NOMO-1 treated with DMSO at 0.1 percent for 48 hours (cell line): ENCODE measurements around the gene PSMB3.

ENCODE experiments used
- DNase-seq: peaks from one replicate; lab custom pipeline; 2025; ENCODE audit not compliant: unreplicated experiment; lab: John Stamatoyannopoulos, UW

The PSMB3 gene

DNA sequence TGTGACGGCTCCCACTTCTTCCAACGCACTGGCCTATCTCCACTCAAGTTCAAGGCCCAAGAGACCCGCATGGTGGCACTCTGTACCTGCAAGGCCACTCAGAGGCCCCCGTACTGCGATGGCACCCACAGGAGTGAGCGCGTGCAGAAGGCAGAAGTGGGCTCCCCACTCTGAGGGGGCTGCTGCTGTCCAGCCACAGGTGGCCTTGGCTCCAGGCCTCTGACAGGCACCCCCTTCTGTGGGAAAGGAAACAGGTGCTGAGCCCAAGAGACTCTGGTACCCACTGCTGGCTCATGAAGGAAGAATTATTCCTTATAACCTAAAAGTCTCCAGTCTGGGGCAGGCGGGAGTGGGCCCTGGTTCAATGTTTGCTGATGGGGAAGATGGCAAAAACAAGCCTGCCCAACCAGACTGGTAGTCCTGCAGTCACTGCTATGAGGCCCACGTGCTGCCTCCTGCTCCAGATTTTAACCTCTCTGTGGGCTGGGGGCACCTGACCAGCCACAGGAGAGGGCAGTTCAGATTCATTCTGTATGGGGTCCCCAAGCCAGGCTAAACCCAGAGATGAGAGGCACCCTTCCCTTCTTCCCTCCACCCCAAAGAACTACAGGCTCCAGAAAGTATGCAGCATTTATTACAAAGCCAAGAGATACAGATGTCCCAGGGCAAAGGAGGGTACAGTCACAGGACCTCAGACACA lies 19.1 kb upstream of the PSMB3 start:
- DNase-seq: no peak

DNA sequence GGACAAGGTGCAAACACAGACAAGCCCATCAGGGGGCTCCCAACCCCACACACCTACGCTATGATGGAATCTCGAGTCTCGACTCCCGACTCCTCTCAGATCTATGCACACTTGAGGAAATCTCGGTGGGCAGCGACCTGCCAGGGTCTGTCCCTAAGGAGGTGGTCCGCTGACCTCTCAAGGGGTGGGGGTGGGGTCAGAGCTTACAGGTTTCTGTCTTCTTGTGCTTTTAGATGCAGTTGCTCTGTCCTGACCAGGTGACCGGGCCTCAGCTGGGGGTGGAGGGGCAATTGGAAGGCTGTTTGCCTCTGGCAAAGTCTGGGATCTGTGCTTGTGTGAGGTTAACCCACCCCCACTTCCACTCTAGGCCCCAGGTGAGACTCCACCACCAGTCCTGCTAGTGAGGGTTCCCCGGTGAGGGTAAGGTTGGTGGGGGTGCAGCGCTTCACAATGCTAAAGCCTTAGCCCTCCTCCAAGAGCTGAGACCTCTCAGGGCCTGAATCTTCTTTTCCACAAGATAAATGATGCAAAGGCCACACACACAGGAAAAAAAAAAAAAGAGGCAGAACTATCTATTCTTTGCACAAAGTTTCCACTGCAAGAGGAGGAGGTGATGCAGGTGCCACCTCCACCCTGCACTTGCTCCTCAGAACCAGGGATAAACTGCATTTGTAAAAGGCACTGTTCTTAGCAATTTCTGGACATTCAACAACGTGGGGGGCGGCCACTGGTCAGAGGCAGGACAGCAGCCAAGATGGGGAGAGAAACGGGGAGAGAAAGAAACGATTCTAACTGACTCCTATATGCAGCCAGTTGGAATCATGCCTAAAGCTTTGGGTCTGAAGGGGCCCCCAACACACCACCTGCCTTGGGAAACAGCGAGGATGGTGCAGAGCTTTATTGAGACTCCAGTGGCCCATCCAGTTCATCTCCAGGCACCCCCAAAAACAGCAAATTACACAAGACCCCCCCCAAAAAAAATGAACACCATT lies 18.3 kb upstream of the PSMB3 start:
- DNase-seq: peak; percentile 1

DNA sequence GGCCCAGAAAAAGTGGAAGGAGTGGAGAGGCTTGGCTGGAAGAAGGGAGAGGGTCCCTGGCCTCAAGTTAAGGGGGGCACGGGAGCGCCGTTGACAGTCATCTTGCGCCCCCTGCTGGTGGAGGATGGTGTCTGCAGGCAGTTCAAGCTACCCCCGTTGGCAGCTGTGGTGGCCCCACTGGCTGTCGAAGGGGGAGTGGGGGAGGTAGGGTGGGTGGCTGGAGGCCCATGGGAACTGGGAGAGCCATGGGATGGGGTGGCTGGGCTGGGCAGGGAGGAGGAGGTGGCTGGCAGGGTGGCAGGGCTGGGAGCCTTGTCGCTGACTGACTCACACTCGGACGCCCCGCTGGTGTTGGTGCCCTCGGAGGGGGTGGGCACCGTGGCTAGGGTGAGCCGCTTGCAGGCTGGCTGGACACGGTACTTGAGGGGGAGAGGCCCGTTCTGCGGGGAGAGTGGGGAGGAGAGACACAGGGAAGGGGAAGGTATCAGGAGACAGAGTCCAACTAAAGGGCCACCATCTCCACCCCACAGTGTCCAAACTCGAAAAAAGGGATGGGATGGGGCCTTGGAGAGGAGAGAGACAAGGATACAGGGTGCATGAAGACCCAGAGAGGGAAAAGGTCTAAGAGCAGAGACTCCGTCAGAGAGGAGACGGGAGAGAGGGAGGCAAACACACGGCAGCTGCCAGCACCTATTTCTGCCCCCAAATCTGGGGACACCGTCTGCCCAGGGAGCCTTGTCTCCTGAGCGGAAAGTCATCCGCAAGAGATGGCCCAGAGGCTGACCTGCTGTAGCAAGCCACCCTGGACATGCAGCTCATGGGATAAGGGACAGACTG lies 17.2 kb upstream of the PSMB3 start:
- DNase-seq: no peak

DNA sequence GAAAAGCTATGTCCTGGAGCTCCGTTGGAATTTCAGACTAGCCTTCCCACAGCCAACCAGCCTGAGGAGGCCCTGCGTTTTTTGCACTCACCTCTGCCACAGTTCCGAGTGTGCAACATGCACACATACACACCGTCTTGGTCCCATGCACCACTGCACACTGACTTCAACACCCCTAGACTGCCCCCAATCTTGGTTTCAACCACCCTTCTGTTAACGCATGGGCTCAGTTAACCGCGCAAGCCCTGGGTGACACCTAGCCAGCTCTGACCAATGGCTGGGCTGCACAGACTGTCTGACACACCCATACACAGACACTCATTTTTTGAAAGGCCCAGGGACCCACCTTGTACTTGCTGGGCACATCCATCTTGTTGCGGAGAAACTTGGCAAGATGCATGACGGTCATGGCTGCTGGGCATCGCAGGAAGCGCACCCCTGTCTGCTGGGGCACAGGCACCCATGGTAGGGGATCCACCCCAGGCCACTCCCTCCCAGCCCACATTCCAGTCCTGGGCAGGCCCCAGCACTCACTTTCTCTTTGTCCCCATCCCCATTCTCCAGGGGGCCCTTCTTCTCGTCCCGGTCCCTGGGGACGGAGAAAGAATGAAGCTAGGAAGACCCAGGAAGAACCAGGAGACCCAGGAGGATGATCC lies 14.4 kb upstream of the PSMB3 start:
- DNase-seq: no peak

DNA sequence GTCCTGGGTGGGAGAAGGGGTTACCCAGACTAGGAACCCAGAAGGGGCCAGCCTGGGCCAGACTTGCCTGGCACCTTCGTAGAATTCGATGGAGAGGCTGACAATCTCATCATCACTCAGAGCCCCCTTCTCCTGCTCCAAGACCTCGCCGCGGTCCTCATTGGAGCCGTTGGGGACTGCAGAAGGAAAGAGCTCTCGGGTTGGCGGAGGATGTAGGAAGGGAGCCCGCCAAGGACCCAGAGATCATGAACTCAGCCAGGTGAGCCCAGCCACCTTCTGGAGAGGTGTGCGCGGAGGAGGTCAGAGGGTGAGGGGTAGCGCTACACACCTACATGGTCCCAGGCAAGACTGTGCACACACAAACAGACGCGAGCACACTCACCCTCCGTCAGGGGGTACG lies 13.9 kb upstream of the PSMB3 start:
- DNase-seq: no peak

GRCh38 chr17:38739305-38739704 lies 13.2 kb upstream of the PSMB3 start:
- DNase-seq: no peak

DNA sequence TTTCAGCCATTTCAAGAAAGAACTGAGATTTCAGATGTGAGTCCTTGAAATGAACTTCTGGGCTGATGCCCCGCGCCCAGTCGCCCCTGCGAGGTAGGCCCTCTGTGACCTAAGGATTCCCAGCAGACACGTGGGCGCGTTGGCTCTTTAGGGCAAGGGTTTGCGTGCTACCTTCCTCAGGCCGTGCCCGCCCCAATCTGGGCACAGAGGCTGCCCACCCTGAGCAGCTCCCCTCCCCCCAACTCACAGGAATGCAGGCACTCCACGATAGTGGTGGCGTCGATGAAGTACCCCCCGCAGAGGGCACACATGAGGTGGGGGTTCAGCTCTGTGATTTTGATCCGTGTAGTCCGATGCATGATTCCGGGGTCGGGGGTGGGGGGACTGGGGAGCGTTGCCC lies 12.5 kb upstream of the PSMB3 start:
- DNase-seq: no peak

DNA sequence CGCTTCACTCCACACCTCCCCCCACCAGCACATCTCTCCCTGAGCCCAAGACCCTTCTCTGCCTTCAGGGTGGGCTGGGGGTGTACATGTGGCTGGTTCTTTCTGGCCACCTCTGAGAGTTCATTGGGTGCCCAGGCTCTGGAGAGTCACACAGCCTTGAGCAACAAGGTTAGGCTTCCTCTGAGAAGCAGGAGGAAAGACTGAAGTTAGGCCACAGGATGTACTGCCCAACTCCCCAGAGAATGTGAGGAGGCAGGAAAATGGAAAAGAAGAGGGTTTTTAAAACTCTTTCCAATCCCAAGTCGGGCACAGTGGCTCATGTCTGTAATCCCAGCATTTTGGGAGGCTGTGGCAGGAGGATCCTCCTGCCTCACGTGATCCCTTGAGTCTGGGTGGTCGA lies 11.7 kb upstream of the PSMB3 start:
- DNase-seq: no peak

DNA sequence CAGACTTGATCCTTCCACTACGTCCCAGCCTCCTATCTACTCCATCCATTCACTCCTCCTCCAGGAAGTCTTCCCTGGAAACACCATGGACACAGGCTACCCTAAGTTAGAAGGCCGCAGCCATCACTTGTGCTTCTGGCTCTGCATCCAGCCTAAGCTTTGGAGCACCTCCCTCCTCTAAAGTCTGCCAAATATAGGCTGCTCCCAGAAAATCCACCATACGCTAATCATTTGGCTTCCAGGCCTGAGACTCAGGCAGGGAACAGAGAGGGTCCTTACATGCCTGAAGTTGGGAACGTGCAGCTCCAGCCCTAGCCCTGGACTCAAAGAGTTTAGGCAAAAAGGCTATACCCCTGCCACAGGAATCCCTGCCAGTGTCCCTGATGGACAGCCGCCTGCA lies 11.1 kb upstream of the PSMB3 start:
- DNase-seq: no peak

DNA sequence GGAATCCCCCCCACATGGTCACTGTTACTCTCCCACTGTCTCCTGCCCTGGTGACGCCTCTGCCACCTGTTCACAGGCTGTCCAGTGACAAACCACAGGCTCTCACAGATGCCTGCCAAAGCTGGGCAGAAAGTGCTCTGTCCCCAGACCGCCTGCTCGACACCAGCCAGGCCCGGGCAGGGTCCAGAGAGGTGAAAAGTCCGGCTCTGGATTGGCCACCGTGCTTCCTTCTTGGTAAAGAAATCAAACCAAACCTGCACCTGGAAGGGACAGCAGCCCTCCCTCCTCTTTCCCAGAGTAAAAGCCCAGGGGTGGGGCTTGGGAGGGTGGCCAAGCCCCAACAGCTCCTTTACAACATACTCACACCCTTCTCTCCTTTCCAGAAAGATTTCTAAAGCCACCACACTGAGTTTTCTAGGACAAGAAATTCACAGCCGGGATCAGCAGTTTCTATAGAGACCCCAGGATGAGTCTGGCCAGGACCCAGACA lies 10.6 kb upstream of the PSMB3 start:
- no peak for DNase-seq

GRCh38 chr17:38742411-38743308 lies 9.9 kb upstream of the PSMB3 start:
- no peak for DNase-seq

GRCh38 chr17:38743556-38744171 lies 8.9 kb upstream of the PSMB3 start:
- DNase-seq: no peak

- no peak for DNase-seq
Observed at GRCh38 chr17:38745545-38745944, 7.0 kb upstream of the PSMB3 start.

GRCh38 chr17:38746004-38746848 lies 6.3 kb upstream of the PSMB3 start:
- no peak for DNase-seq

DNA sequence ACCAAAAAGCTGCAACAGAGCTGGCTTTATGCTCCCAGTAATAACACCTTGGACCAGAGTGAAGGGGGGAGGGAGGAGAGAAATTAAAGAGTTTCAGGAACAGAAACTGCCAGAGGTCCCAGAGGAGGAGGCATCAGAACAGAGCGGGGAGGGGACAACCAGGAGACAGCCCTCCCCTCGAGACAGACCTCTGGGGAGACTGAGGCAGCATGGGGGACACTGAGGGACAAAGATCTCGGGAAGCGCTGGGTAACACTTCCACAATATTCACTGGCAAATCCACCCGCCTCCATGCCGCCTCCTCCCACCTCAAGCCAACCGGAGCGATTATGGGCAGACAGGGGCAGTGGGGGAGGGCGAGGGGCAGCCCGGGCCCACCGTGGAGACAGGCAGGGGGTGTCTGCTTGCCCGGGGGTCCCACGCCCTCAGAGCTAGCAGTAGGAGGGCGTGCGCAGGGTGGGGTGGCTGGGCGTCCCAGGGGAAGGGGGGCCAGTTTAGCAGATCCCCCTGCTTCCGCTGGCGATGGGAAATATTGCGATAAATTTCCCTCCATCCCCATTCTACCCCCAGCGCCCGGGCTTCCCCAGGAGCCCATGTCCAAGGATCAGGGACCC lies 5.6 kb upstream of the PSMB3 start:
- peak; percentile 13 for DNase-seq

- no peak for DNase-seq
Observed at GRCh38 chr17:38747463-38748148, 4.9 kb upstream of the PSMB3 start.

GRCh38 chr17:38748149-38748891 lies 4.2 kb upstream of the PSMB3 start, which contains the start of gene PCGF2:
PCGF2 (minus strand) TSS chr17:38748336; CDS start chr17:38740402, 7,934 bp downstream.
- no peak for DNase-seq
